ENCODE results near the gene BCAR1. TPM values are rescaled to one million over a fixed set of nuclear protein-coding genes. Genes with fewer than 3 reads are reported as not detected.

The BCAR1 gene
- total RNA-seq, 1 experiment from 2014 or later, result 120 TPM

DNA sequence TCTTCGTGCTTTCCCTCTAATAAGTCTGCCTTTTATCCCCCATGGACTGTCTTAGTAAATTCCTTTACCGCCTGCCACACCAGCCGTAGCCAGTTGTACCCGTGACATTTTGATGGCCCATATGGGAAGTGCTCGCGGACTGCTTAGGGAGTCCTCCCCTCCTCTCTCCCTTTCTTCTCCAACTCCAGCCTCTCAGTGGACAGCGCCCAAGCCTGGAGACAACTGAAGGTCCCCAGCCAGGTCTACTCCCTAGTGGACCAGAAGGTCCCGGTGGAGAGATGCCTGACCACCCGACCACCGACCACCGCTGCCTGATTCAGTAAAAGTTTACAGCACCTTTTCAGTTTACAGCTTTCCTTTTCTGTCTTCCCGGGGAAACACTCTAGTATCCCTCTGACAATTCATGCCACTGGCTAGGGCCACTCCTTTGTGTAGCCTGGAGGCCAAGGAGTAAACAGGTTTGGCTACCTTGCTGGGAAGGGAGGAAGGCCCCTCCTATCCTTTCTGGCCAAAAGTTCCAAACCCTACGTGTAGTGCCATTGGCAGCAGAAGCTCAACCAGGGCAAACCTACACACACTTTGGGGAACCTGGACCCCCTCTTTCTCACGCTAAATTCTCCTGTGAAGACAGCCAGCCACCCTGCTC lies 62.5 kb downstream of the BCAR1 start:
- DNase-seq (ENCODE audit: low read depth, low spot score) (no peak), ATAC-seq (no peak)
- TF ChIP-seq SIN3A (IDR thresholded peaks at IDR 0.05; ENCODE audit: borderline replicate concordance, insufficient read depth, low read depth, low read length) (no peak), POLR2AphosphoS5 (IDR thresholded peaks at IDR 0.05; ENCODE audit: low read depth, low read length) (no peak)
- in situ Hi-C loops (cut with HindIII; ENCODE audit: low pct_unique_long_range_greater_than_20kb, low sequenced_read_pairs), result no loop called here
- BruUV-seq (replicated peaks), result no TSS peak
- Histone ChIP-seq H3K27me3 (ENCODE audit: control insufficient read depth, insufficient read depth, low read length) (no peaks in the 10 kb centered on the region), H3K9me3 (ENCODE audit: control insufficient read depth, insufficient read depth, low read depth, low read length) (peaks cover 4% of the 10 kb centered on the region; the same call in 1 of the 2 replicates), H3K27ac (ENCODE audit: low read length) (no peak overlapping the region), H3K4me3 (ENCODE audit: low read depth in 2 of 2, low read length in 2 of 2) (no peak overlapping the region), H3K4me1 (ENCODE audit: control insufficient read depth, insufficient read depth, low read length) (no peaks in the 10 kb centered on the region), H3K36me3 (ENCODE audit: control insufficient read depth, insufficient read depth, low read length) (no peaks in the 10 kb centered on the region)
- POLR2A ChIA-PET, result no interaction called here
- intact Hi-C loops (cut with micrococcal nuclease; ENCODE audit: unreplicated experiment), result no loop called here
- CTCF ChIA-PET, result no interaction called here

DNA sequence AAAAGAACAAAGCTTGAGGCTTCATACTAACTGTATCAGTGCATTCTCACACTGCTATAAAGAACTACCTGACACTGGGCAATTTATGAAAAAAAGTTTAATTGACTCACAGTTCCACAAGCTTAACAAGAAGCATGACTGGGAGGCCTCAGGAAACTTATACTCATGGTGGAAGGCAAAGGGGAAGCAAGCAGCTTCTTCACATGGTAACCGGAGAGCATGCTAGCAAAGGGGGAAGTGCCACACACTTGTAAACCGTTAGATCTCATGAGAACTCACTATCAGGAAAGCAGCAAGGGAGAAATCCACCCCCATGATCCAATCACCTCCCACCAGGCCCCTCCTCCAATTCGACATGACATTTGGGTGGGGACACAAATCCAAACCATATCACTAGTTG lies 69.8 kb downstream of the BCAR1 start:
- Histone ChIP-seq H3K4me1 (ENCODE audit: control insufficient read depth, insufficient read depth, low read length) (no peaks in the 10 kb centered on the region), H3K27ac (ENCODE audit: low read length) (no peak overlapping the region), H3K9me3 (ENCODE audit: control insufficient read depth, insufficient read depth, low read depth, low read length) (peaks cover 4% of the 10 kb centered on the region; the same call in 1 of the 2 replicates), H3K27me3 (ENCODE audit: control insufficient read depth, insufficient read depth, low read length) (no peaks in the 10 kb centered on the region), H3K36me3 (ENCODE audit: control insufficient read depth, insufficient read depth, low read length) (no peaks in the 10 kb centered on the region), H3K4me3 (ENCODE audit: low read depth in 2 of 2, low read length in 2 of 2) (no peak overlapping the region)
- POLR2A ChIA-PET, result no interaction called here
- TF ChIP-seq, protein P1, sequence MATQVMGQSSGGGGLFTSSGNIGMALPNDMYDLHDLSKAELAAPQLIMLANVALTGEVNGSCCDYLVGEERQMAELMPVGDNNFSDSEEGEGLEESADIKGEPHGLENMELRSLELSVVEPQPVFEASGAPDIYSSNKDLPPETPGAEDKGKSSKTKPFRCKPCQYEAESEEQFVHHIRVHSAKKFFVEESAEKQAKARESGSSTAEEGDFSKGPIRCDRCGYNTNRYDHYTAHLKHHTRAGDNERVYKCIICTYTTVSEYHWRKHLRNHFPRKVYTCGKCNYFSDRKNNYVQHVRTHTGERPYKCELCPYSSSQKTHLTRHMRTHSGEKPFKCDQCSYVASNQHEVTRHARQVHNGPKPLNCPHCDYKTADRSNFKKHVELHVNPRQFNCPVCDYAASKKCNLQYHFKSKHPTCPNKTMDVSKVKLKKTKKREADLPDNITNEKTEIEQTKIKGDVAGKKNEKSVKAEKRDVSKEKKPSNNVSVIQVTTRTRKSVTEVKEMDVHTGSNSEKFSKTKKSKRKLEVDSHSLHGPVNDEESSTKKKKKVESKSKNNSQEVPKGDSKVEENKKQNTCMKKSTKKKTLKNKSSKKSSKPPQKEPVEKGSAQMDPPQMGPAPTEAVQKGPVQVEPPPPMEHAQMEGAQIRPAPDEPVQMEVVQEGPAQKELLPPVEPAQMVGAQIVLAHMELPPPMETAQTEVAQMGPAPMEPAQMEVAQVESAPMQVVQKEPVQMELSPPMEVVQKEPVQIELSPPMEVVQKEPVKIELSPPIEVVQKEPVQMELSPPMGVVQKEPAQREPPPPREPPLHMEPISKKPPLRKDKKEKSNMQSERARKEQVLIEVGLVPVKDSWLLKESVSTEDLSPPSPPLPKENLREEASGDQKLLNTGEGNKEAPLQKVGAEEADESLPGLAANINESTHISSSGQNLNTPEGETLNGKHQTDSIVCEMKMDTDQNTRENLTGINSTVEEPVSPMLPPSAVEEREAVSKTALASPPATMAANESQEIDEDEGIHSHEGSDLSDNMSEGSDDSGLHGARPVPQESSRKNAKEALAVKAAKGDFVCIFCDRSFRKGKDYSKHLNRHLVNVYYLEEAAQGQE (IDR thresholded peaks at IDR 0.05; ENCODE audit: insufficient read depth in 1 of 2, low read depth in 2 of 2, low read length in 1 of 2), result no peak
- TF ChIP-seq TCF7L2 (IDR thresholded peaks at IDR 0.05; ENCODE audit: low read depth, low read length), result no peak
- TF ChIP-seq, protein P2, sequence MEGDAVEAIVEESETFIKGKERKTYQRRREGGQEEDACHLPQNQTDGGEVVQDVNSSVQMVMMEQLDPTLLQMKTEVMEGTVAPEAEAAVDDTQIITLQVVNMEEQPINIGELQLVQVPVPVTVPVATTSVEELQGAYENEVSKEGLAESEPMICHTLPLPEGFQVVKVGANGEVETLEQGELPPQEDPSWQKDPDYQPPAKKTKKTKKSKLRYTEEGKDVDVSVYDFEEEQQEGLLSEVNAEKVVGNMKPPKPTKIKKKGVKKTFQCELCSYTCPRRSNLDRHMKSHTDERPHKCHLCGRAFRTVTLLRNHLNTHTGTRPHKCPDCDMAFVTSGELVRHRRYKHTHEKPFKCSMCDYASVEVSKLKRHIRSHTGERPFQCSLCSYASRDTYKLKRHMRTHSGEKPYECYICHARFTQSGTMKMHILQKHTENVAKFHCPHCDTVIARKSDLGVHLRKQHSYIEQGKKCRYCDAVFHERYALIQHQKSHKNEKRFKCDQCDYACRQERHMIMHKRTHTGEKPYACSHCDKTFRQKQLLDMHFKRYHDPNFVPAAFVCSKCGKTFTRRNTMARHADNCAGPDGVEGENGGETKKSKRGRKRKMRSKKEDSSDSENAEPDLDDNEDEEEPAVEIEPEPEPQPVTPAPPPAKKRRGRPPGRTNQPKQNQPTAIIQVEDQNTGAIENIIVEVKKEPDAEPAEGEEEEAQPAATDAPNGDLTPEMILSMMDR (IDR thresholded peaks at IDR 0.05), result no peak
- no peak for TF ChIP-seq SIN3A (IDR thresholded peaks at IDR 0.05; ENCODE audit: borderline replicate concordance, insufficient read depth, low read depth, low read length)
- no peak for TF ChIP-seq POLR2AphosphoS5 (IDR thresholded peaks at IDR 0.05; ENCODE audit: low read depth, low read length)
- BruUV-seq (replicated peaks), result no TSS peak
- CTCF ChIA-PET, result interaction anchor here (0.6 kb wide), 1 partner anchor 22 kb away, joined by 14 read pairs; no protein-coding TSS in a partner anchor
- in situ Hi-C loops (cut with HindIII; ENCODE audit: low pct_unique_long_range_greater_than_20kb, low sequenced_read_pairs), result no loop called here
- DNase-seq (ENCODE audit: low read depth, low spot score) (no peak), ATAC-seq (no peak)
- intact Hi-C loops (cut with micrococcal nuclease; ENCODE audit: unreplicated experiment), result no loop called here

DNA sequence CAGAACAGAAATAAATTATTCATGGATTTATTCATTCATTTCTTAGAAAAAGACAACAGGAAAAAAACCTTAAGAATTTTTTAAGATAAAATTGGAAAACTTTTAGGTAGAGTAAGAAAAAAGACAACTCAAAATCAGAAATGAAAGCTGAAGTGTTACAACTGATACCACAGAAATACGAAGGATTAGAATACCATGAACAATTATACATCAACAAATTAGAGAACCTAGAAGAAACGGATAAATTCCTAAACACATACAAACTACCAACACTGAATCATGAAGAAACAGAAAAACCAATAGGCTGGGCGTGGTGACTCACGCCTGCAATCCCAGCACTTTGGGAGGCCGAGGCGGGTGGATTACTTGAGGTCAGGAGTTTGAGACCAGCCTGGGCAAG lies 72.2 kb downstream of the BCAR1 start:
- CTCF ChIA-PET, result no interaction called here
- no TSS peak for BruUV-seq (replicated peaks)

More for the DNA sequence above, 72.2 kb downstream of the BCAR1 start:
- Histone ChIP-seq H3K4me3 (ENCODE audit: low read depth in 2 of 2, low read length in 2 of 2) (no peak overlapping the region), H3K27me3 (ENCODE audit: control insufficient read depth, insufficient read depth, low read length) (no peaks in the 10 kb centered on the region), H3K9me3 (ENCODE audit: control insufficient read depth, insufficient read depth, low read depth, low read length) (peaks cover 4% of the 10 kb centered on the region; the same call in 1 of the 2 replicates), H3K4me1 (ENCODE audit: control insufficient read depth, insufficient read depth, low read length) (no peaks in the 10 kb centered on the region), H3K27ac (ENCODE audit: low read length) (no peak overlapping the region), H3K36me3 (ENCODE audit: control insufficient read depth, insufficient read depth, low read length) (no peaks in the 10 kb centered on the region)
- in situ Hi-C loops (cut with HindIII; ENCODE audit: low pct_unique_long_range_greater_than_20kb, low sequenced_read_pairs) (no loop called here), intact Hi-C loops (cut with micrococcal nuclease; ENCODE audit: unreplicated experiment) (no loop called here)
- no peak for DNase-seq (ENCODE audit: low read depth, low spot score)
- ATAC-seq, result no peak
- POLR2A ChIA-PET, result no interaction called here
- TF ChIP-seq, protein P1 (IDR thresholded peaks at IDR 0.05; ENCODE audit: insufficient read depth in 1 of 2, low read depth in 2 of 2, low read length in 1 of 2), result no peak
- no peak for TF ChIP-seq SIN3A (IDR thresholded peaks at IDR 0.05; ENCODE audit: borderline replicate concordance, insufficient read depth, low read depth, low read length)
- TF ChIP-seq TCF7L2 (IDR thresholded peaks at IDR 0.05; ENCODE audit: low read depth, low read length), result no peak
- TF ChIP-seq, protein P2 (IDR thresholded peaks at IDR 0.05), result no peak
- TF ChIP-seq POLR2AphosphoS5 (IDR thresholded peaks at IDR 0.05; ENCODE audit: low read depth, low read length), result no peak

Data from Panc1 (cell line).